Activated gamma-delta T cell treated with anti-CD3 and anti-CD28 coated beads, Interleukin-2, amount 50 U/mL, for 16 hours (primary cell): ENCODE data around the gene TBL1XR1.
"Not testable (repeated sequence)": the region's sequence is repeated elsewhere in the genome, so short reads cannot be mapped to it uniquely, and the experiment has no call there.

Experiments
- DNase-seq: peaks from one replicate; pipeline ENCODE4 v3.0.0-alpha.2; 2020; ENCODE audit warnings: low read depth

Gene TBL1XR1

GRCh38 chr3:177181418-177181817, 15.9 kb downstream of the TBL1XR1 start:
- DNase-seq, result no peak

DNA sequence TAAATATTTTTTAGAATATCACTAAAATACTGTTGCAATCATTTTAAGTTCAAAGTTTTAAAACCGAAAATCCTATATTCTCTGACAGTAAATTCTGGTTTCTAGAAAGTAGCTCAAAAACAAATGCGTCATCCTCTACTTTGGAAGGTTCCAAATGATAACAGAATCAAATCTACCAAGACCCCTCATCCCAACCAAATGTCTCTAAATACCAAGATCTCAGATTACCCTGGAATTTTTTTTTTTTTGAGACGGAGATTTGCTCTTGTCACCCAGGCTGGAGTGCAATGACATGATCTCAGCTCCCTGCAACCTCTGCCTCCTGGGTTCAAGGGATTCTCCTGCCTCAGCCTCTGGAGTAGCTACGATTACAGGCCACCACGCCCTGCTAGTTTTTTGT, 16.8 kb downstream of the TBL1XR1 start:
- no peak for DNase-seq

GRCh38 chr3:177179281-177180067, 17.8 kb downstream of the TBL1XR1 start:
- DNase-seq, result no peak

DNA sequence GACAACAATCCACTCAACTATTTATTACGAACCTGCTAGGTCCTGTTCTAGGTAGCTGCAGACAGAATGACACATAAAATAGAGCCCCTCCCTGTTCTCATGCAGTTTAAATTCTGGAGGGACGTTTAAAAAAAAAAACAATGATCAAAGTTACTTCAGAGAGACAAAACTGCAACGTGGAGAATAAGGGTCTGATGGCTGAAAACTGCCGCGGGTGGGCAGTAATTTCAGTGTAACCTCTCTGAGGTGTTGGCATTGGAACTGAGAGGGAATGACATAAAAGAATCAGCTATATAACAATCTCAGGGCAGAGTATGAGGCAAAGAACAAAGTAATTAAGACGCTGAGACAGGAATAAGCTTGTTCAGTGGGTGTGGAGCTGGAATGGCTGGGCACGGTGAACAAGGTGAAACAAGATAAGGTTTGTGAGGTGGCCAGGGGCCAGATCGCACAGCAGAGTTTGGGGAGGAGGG, 19.5 kb downstream of the TBL1XR1 start:
- no peak for DNase-seq

DNA sequence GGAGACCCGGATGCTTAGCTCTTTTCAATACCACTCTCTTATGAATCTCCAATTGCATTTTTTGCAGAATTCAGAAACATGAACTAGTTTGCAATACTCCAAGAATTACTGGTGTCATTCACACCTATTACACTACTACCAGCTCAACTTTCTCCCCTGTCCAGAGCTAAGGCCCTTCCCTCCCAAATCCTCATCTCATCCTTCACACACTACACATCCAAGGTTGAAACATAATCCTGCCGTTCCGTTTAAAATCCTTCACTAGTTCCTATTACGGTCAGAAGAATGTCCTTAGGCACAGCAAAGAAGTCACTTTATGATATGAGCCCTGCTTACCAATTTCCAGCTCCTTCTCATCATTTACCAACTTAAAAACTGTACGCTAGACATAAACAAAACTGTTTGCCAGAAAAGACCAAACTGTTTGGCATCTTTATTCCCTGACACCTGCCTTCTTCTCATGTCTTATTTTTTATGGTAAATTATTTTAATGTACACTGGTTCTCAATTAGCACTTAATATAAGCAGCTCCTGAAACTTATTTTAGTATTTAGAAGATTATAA, 22.6 kb downstream of the TBL1XR1 start:
- no peak for DNase-seq

DNA sequence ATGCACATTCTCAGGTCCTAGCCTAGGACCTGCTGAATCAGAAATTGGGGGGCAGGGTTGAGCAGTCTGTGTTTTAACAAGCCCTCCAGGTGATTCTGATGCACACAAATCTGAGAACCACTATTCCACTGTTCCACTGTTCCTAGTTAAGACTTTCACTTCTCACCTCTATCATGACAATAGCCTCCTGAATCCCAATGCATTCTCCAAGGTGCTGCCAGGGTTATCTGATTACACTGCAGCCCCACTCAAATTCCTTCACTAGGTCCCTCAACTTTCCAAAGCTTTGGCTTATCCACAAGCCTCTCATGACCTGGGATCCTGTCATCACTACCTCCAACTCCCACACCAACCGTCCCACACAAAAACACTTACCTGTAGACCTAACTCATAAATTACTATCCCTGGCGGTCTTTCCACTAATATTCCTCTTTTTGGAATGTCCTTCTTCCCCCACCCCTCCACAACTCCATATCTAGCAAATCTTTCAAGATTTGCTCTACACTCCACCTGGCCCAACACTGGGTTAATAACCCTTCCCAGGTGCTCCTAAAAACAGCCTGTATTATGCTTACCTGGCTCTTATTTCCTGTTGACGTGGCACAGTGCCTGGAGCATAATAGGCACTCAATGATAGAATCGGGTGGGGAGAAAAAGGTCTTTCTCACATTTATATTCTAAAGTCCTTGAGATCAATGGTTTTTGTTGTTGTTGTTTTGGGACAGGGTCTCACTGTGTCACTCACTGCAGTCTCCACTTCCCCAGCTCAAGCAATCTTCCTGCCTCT, 27.2 kb downstream of the TBL1XR1 start:
- no peak for DNase-seq

GRCh38 chr3:177168431-177168830, 28.9 kb downstream of the TBL1XR1 start:
- no peak for DNase-seq

DNA sequence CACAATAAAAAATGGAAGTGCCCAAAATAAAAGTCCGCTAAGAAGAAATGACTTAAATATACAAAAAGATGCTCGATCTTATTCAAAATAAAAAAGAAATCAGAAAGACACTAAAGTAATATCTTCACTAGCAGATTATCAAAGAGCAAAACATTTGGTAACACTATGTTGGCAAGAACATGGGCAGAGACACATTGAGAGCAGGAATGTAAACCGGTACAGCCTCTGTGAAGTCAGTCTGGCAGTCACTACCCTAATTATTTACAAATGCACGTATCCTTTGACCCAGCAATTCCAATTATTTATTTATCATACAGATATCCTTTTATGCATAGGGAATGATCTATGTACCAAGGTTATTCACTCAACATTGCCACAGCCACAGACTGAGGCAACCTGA, 34.5 kb downstream of the TBL1XR1 start:
- DNase-seq, result no peak

GRCh38 chr3:177161603-177162002, 35.7 kb downstream of the TBL1XR1 start:
- not testable (repeated sequence) for DNase-seq

DNA sequence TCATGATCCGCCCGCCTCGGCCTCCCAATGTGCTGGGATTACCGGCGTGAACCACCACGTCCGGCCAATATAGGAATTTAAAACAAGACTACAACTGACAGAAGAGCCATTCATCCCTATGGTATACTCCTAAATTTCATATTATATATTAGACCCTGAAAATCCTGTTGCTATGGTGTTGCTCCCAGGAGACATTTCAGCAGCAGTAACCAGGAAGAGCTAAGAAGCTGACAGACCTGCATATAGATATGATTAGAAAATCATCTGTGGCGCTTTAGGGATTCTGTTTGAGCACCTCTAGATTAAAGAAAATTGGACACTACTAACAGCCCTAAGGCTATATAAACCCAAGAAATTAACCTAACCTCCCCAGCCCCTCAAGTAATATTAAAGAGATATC, 38.8 kb downstream of the TBL1XR1 start:
- no peak for DNase-seq

DNA sequence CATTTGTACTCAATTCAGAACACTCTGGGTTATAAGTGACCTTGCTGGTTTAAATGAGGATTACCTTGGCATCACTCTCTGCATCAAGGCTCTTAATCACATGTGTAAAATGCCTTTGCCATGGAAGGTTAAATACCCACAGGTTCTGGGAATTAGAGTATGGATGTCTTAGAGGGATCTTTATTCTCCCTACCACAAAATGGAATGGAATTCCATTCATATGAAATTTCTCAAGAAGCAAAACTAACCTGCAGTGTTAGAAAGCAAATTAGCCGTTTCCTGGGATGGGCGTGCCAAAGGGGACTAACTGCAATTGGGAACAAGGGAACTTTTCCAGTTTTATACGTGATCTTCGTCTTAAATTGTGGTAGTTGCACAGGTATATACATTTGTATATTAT, 39.8 kb downstream of the TBL1XR1 start:
- DNase-seq, result no peak

- no peak for DNase-seq
These were observed 42.5 kb downstream of the TBL1XR1 start for GRCh38 chr3:177154733-177155132.

DNA sequence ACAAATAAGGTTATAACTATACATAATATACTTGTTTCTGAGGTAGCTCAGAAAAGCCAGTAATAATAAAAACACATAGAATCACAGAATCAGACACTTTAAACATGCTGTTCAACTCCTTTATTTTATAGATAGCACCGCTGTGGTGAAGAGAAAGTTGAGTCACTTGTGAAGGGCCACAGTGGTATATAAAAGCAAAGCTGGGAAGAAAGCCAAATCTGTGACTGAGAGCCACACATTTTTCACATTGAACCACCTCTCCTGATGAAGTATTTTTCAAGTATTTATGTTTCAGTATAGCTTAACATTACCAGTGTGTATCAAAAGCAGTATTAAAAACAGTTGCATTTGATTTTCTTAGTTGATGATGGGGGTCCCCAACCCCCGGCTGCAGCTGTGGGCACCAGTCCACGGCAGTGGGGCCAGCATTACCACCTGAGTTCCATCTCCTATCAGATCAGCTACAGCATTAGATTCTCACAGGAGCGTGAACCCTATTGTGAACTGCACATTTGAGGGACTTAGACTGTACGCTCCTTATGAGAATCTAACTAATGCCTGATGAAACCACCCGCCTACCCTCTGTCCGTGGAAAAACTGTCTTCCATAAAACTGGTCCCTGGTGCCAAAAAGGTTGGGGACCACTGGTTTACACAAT, 46.2 kb downstream of the TBL1XR1 start:
- no peak for DNase-seq

- no peak for DNase-seq
These were observed 46.9 kb downstream of the TBL1XR1 start for GRCh38 chr3:177150218-177150916.

GRCh38 chr3:177149106-177149505, 48.2 kb downstream of the TBL1XR1 start:
- no peak for DNase-seq

- no peak for DNase-seq
These were observed 49.5 kb downstream of the TBL1XR1 start for GRCh38 chr3:177147790-177148189.

DNA sequence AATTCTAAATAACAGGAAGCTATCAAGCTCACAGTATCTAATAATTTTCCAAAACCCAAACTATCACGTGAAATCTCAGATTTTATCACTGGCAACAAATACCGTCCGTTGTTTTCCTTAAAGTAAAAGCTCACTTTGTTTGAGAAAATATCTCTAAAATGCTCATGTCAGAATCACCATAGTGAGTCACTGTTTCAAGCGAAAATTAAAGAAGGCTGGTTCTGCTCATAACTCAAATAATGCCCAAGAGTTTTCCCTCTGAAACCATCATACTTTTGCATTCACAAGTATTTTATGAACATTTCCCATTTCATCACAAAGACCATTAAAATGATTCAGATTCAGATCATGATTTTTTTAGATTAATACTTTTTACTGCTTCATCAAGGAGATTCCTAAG, 50.6 kb downstream of the TBL1XR1 start:
- no peak for DNase-seq

DNA sequence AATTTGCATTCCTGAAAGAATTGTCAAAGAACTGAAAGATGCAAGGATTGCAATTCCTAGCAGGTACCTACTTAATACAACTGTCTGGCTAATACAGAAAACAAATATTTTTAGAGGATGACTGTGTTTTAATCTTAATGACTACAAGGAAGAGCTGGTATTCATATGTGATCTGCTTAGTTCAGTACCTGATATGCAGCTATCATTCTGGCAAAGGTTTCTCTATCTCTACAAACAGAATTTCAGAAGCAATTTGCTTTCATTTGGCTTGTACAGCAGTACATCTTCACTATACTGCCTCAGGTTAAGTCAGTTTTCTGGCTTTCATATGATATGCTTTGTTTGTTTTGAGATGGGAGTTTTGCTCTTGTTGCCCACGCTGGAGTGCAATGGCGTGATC, 51.3 kb downstream of the TBL1XR1 start:
- DNase-seq, result no peak

GRCh38 chr3:177145381-177145780, 51.9 kb downstream of the TBL1XR1 start:
- DNase-seq, result no peak

DNA sequence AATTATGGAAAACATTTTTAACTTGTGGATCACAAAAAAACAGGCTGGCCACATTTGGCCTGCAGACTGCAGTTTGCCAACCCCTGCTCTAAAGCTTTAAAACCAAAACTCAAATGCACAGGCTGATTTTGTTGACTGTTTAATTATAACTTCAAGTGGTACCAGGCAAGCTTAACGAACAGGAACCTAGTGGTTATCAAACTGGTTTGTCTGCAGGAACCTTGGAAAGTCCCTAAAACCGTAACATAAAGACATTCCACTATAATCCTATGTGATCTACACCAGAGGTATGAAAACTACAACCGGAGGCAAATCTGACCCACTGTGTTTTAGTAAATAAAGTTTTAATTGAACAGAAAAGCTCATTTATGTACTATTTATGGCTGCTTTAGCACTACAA, 52.4 kb downstream of the TBL1XR1 start:
- no peak for DNase-seq

DNA sequence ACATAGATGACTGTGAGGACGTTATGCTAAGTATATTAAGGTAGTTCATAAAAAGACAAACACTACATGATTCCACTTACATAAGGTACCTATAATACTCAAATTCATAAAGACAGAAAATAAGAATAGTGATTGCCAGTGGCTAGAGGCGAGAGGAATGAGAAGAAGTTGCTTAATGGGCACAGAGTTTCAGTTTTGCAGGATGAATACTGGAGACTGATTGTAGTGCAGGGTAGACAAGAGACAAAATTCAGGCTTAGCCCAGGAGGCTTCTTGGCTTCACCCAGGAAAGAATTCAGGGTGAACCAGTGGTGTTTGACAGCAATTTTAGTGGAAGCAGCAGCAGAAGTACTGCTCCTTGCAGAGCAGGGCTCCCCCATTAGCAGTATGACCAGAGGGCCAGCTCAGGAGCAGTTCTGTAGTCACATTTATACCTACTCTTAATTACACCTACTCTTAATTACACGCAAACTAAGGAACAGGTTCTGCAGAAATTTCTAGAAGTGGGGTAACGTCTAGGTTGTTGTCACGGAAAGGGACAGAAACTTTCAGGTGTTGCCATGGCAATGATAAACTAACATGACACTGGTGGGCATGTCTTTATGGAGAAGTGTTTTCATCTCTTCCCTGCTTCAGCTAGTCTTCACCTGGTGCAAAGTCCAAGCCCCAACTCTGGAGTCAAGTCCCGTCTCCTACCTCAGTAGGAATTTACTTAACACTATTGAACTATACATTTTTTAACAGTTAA, 55.2 kb downstream of the TBL1XR1 start:
- no peak for DNase-seq
